SHP77 (cell line): ENCODE measurements around the gene CHSY1.
"Not testable (repeated sequence)": the region's sequence is repeated elsewhere in the genome, so short reads cannot be mapped to it uniquely, and the experiment has no call there.

Source experiments
- DNase-seq, 2 experiments: peaks; one replicate each; lab custom pipeline; 2025; lab: John Stamatoyannopoulos, UW

The CHSY1 gene

GRCh38 chr15:101134780-101135179, 117.1 kb downstream of the CHSY1 start:
- DNase-seq: no peak

- DNase-seq: peak in 1 of 2 experiments; percentile 13
Observed at GRCh38 chr15:101133751-101134261, 118.0 kb downstream of the CHSY1 start.

- DNase-seq: no peak
Observed at GRCh38 chr15:101133181-101133460, 118.7 kb downstream of the CHSY1 start.

GRCh38 chr15:101132390-101133180, 119.3 kb downstream of the CHSY1 start:
- no peak for DNase-seq

GRCh38 chr15:101131489-101132389, 120.1 kb downstream of the CHSY1 start:
- DNase-seq: no peak

- DNase-seq: no peak
Observed at GRCh38 chr15:101129851-101130380, 121.9 kb downstream of the CHSY1 start.

GRCh38 chr15:101128221-101129015, 123.4 kb downstream of the CHSY1 start:
- no peak for DNase-seq

- peak; percentile 36 to 59 for DNase-seq
Observed at GRCh38 chr15:101127506-101128076, 124.3 kb downstream of the CHSY1 start.

- no peak for DNase-seq
Observed at GRCh38 chr15:101126618-101127505, 125.0 kb downstream of the CHSY1 start.

- not testable (repeated sequence) for DNase-seq
Observed at GRCh38 chr15:101125881-101126428, 125.9 kb downstream of the CHSY1 start.
